ENCODE data around the gene DSP. TPM values are rescaled to one million over a fixed set of nuclear protein-coding genes. Genes with fewer than 3 reads are reported as not detected.

Gene DSP
- total RNA-seq, 1 donor from 2014 or later: 38.7 TPM

- no peak overlapping the region for H3K27ac Mint-ChIP-seq
- Histone ChIP-seq H3K9ac (no peak overlapping the region), H3K27me3 (no peaks in the 10 kb centered on the region), H3K4me3 (no peak overlapping the region), H3K79me2 (ENCODE audit: low read depth) (no peaks in the 10 kb centered on the region), H2AFZ (replicated peaks) (peak overlapping the region; percentile 65), H4K20me1 (ENCODE audit: low read depth) (no peaks in the 10 kb centered on the region), H3K9me3 (ENCODE audit: low read depth) (no peaks in the 10 kb centered on the region), H3K4me2 (no peak overlapping the region), H3K4me1 (no peaks in the 10 kb centered on the region), H3K36me3 (no peaks in the 10 kb centered on the region), H3F3A (ENCODE audit: low read depth) (peaks cover 5% of the 10 kb centered on the region), H3K27ac (no peak overlapping the region)
- H3K9me3 Mint-ChIP-seq: peaks cover 5% of the 10 kb centered on the region
- DNase-seq (ENCODE audit: low spot score): peak; percentile 28
- H3K27me3 Mint-ChIP-seq (ENCODE audit: insufficient read depth, low read depth): no peaks in the 10 kb centered on the region
- peaks cover 6% of the 10 kb centered on the region for H3K4me1 Mint-ChIP-seq
- H3K4me3 Mint-ChIP-seq: no peak overlapping the region
- no peaks in the 10 kb centered on the region for H3K36me3 Mint-ChIP-seq
- TF ChIP-seq EZH2phosphoT487 (IDR thresholded peaks at IDR 0.05) (no peak), CTCF (IDR thresholded peaks at IDR 0.05) (no peak), EZH2 (IDR thresholded peaks at IDR 0.05) (no peak)
Observed at GRCh38 chr6:7505189-7505699, 36.2 kb upstream of the DSP start.

GRCh38 chr6:7507600-7507999 lies 33.9 kb upstream of the DSP start:
- Mint-ChIP-seq H3K9me3 (peaks cover 3% of the 10 kb centered on the region), H3K36me3 (no peaks in the 10 kb centered on the region), H3K27me3 (ENCODE audit: insufficient read depth, low read depth) (peaks cover 1% of the 10 kb centered on the region), H3K4me1 (peaks cover 6% of the 10 kb centered on the region), H3K4me3 (no peak overlapping the region), H3K27ac (no peak overlapping the region)
- H2AFZ ChIP-seq (replicated peaks): no peak overlapping the region
- DNase-seq (ENCODE audit: low spot score): no peak
- H3K27me3 ChIP-seq: no peaks in the 10 kb centered on the region
- H3K9ac ChIP-seq: no peak overlapping the region
- no peaks in the 10 kb centered on the region for H4K20me1 ChIP-seq (ENCODE audit: low read depth)
- H3F3A ChIP-seq (ENCODE audit: low read depth): peaks cover 5% of the 10 kb centered on the region
- no peaks in the 10 kb centered on the region for H3K9me3 ChIP-seq (ENCODE audit: low read depth)
- no peaks in the 10 kb centered on the region for H3K4me1 ChIP-seq
- no peak for TF ChIP-seq EZH2 (IDR thresholded peaks at IDR 0.05)
- H3K27ac ChIP-seq: no peak overlapping the region
- no peaks in the 10 kb centered on the region for H3K36me3 ChIP-seq
- no peak overlapping the region for H3K4me2 ChIP-seq
- no peaks in the 10 kb centered on the region for H3K79me2 ChIP-seq (ENCODE audit: low read depth)
- H3K4me3 ChIP-seq: no peak overlapping the region

- H4K20me1 ChIP-seq (ENCODE audit: low read depth): no peaks in the 10 kb centered on the region
- no peak overlapping the region for H3K4me3 Mint-ChIP-seq
Observed at GRCh38 chr6:7512320-7512719, 29.2 kb upstream of the DSP start.

More at GRCh38 chr6:7512320-7512719, 29.2 kb upstream of the DSP start:
- Mint-ChIP-seq H3K36me3 (no peaks in the 10 kb centered on the region), H3K27me3 (ENCODE audit: insufficient read depth, low read depth) (peaks cover 4% of the 10 kb centered on the region), H3K9me3 (peaks cover 3% of the 10 kb centered on the region), H3K4me1 (no peaks in the 10 kb centered on the region), H3K27ac (no peak overlapping the region)
- DNase-seq (ENCODE audit: low spot score): no peak
- Histone ChIP-seq H3K4me2 (no peak overlapping the region), H3K27me3 (no peaks in the 10 kb centered on the region), H3K79me2 (ENCODE audit: low read depth) (no peaks in the 10 kb centered on the region), H3K36me3 (no peaks in the 10 kb centered on the region), H3K9me3 (ENCODE audit: low read depth) (no peaks in the 10 kb centered on the region), H2AFZ (replicated peaks) (no peak overlapping the region), H3F3A (ENCODE audit: low read depth) (no peaks in the 10 kb centered on the region), H3K4me3 (no peak overlapping the region), H3K4me1 (no peaks in the 10 kb centered on the region), H3K27ac (no peak overlapping the region), H3K9ac (no peak overlapping the region)
- TF ChIP-seq EZH2phosphoT487 (IDR thresholded peaks at IDR 0.05) (no peak), CTCF (IDR thresholded peaks at IDR 0.05) (no peak), EZH2 (IDR thresholded peaks at IDR 0.05) (no peak)

Measured in neural progenitor cell (in vitro differentiated cells).